ENCODE data around the gene PRTFDC1.

- TF ChIP-seq POLR2AphosphoS5 (IDR thresholded peaks at IDR 0.05; ENCODE audit: low read depth, low read length), result no peak
- no peak for TF ChIP-seq POLR2A (IDR thresholded peaks at IDR 0.05; ENCODE audit: low read depth, low read length)
These were observed 41.8 kb downstream of the PRTFDC1 start for GRCh38 chr10:24910574-24910973.

Measured in GM12892 (cell line).